GM19372 (cell line): Measurements from ENCODE around the gene TUBGCP6.
"Not testable (repeated sequence)": the region's sequence is repeated elsewhere in the genome, so short reads cannot be mapped to it uniquely, and the experiment has no call there.

Source experiments
- ATAC-seq: cut with Tn5 transposase; IDR thresholded peaks from one replicate; pipeline ENCODE4 v1.9.1; 2021; ENCODE audit warnings: mild to moderate bottlenecking, low read depth, moderate library complexity; ENCODE audit not compliant: unreplicated experiment

The TUBGCP6 gene

DNA sequence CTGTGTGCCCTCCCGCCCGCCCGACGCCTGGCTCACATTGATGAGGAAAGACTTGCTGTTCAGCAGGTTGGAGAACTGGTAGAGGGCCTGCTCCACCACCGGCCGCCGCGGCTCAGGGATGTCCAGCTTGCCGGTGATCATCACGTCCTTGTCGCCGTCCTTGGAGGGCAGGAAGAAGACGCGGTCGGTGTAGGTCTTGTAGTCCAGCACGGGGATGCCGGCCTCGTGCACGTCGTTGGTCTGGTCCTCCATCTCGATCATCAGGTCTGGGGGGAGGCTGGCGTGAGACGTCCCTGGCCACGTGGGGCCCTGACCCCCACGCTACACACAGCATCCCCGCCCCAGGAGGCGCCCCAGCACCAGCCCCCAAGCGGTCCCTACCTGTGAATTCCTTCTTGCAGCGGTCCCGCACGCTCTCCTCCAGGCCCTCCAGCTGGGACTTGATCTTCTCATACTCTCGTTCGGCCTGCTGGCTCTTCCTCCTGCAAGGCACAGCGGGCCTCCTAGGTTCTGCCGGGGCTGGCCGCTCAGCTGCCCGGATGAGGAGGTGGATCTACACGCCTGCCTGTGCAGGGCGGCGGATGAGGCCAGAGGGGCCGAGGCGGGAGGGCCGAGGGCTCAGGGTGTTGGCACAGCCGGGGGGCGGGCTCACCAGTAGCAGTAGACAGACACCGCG, 36.0 kb upstream of the TUBGCP6 start:
- no peak for ATAC-seq

- no peak for ATAC-seq
Observed at GRCh38 chr22:50280022-50280707, 35.3 kb upstream of the TUBGCP6 start.

- ATAC-seq, result no peak
Observed at GRCh38 chr22:50278956-50279619, 34.3 kb upstream of the TUBGCP6 start.

DNA sequence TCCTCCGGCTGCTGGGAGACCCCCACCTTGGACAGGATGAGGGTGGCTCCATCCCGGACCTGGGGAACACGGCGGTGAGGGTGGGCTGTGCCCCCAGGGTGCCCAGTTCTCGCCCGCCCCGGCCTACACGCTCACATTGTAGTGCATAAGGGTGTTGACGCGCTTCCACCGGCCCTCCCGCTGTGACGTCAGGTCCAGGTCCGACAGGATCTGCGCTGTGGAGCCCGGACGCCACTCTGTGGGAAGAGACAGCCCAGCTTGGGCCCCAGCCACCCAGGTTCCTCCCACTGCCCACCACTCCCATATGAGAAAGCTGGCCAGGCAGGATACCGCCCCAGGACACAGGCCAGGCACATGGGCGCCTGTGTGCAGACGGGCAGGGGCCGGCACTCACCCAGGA, 33.6 kb upstream of the TUBGCP6 start:
- ATAC-seq, result no peak

- ATAC-seq, result no peak
Observed at GRCh38 chr22:50277761-50278160, 32.9 kb upstream of the TUBGCP6 start.

DNA sequence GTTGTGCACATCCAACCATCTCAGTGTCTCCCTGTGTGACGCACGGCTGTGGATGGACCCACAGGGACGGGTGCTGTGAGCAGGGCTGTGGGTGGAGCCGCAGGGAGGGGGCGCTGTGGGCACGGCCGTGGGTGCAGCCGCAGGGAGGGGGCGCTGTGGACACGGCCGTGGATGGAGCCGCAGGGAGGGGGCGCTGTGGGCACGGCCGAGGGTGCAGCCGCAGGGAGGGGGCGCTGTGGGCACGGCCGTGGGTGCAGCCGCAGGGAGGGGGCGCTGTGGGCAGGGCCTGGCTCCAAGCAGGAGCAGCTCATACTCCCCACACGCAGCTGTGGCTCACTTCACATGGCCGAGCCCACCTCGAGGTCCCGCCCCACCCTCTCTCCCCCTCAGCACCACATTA, 31.3 kb upstream of the TUBGCP6 start:
- peak; percentile 59 for ATAC-seq

DNA sequence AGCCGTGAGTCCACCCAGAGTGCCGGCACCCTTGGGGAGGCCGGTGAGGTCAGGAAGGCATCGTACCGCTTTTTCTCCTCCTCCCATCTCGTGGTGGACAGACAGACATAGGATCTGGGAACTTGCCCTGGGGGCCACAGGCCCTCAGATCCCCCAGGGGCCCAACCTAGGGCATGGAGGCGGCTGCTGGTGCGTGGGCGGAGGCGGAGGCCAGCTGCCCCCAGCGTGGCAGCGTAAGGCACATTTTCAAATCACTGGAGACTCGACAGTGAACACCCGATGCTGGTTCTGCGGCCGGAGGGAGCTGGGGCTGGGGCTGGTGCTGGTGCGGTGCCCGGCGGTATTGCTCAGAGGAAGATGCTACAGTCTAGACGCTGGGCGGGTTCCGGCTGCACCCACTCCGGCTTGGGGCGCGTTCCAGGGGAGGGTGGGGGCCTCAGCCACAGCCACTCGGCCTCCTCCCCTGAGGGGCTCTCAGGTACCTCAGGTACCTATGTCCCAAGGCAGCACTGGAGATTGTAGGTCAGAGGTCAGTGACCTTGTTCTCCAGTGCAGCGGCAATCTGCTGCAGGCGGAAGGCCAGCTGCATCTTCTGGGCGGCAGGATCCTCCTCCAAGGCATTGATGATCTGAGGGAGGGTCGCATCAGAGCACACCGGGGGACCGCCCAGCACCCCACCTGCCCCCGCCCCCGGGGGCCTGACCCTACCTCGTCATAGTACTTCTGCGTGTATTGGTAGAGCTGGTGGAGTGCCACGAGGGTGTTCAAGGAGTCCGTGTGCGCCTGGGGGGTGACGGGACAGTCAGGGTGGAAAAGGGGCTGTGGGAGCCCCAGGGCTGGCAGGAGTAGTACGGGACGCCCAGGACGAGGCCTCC, 30.6 kb upstream of the TUBGCP6 start:
- ATAC-seq, result no peak

- no peak for ATAC-seq
Observed at GRCh38 chr22:50274771-50275170, 29.9 kb upstream of the TUBGCP6 start.

DNA sequence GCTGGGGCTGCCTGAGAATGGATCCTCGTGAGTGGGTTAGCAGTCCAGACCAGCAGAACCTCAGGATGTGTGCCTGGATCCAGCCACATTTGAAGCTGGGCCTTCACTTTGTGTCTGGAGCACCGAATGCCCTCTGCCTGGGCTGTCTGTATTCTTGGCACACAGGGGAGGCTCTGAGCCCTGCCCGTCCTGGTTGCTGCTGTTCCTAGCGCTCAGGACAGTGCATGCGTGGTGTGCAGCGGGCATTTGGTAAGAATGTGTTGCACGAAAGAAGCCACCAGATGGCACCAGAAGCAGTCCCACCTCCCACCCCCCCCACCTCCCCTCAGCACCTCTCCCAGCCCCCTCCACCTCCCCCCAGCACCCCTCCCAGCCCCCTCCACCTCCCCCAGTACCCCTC, 29.5 kb upstream of the TUBGCP6 start:
- no peak for ATAC-seq

- ATAC-seq, result not testable (repeated sequence)
Observed at GRCh38 chr22:50273781-50274180, 29.0 kb upstream of the TUBGCP6 start.

DNA sequence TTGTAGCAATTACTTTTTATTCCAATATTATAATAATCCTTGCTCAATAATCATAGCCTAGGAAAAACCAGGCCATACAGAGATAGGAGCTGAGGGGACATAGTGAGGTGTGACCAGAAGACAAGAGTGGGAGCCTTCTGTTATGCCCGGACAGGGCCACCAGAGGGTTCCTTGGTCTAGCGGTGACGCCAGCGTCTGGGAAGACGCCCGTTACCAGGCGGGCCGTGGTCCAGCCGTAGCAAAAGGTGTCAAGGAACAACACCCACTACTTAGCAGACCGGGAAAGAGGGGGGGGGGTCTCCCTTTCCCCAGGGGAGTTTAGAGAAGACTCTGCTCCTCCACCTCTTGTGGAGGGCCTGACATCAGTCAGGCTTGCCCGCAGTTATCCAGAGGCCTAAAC, 28.5 kb upstream of the TUBGCP6 start:
- ATAC-seq, result not testable (repeated sequence)

- no peak for ATAC-seq
Observed at GRCh38 chr22:50272044-50272802, 27.4 kb upstream of the TUBGCP6 start.

GRCh38 chr22:50271519-50271970, 26.7 kb upstream of the TUBGCP6 start:
- ATAC-seq, result no peak

GRCh38 chr22:50270666-50271394, 26.0 kb upstream of the TUBGCP6 start:
- no peak for ATAC-seq

- ATAC-seq, result no peak
Observed at GRCh38 chr22:50269970-50270665, 25.3 kb upstream of the TUBGCP6 start, which contains the start of gene MAPK11. TSS of gene MAPK11 (minus strand) at chr22:50270380. CDS start at chr22:50270292, 88 bp downstream.

DNA sequence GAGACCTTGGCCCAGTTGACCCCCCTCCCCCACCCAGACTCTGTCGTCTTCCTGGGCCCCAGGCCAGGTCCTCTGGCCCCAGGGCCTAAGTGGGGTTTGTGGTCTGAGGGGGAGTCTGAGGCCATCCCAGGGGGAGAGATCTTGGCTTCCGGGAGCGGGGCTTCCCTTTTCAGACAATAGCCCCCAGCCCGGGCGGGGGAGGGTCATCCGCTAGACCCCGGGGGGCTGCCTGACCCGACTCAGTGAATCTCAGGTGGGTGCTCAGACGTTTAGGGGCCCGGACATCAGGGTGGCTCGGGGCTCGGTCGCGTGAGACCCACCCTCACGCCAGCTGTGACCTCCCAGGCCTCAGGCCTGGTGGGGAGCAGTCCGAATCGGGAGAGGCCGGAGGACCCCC, 24.7 kb upstream of the TUBGCP6 start:
- no peak for ATAC-seq

GRCh38 chr22:50268655-50269113, 23.9 kb upstream of the TUBGCP6 start:
- no peak for ATAC-seq

DNA sequence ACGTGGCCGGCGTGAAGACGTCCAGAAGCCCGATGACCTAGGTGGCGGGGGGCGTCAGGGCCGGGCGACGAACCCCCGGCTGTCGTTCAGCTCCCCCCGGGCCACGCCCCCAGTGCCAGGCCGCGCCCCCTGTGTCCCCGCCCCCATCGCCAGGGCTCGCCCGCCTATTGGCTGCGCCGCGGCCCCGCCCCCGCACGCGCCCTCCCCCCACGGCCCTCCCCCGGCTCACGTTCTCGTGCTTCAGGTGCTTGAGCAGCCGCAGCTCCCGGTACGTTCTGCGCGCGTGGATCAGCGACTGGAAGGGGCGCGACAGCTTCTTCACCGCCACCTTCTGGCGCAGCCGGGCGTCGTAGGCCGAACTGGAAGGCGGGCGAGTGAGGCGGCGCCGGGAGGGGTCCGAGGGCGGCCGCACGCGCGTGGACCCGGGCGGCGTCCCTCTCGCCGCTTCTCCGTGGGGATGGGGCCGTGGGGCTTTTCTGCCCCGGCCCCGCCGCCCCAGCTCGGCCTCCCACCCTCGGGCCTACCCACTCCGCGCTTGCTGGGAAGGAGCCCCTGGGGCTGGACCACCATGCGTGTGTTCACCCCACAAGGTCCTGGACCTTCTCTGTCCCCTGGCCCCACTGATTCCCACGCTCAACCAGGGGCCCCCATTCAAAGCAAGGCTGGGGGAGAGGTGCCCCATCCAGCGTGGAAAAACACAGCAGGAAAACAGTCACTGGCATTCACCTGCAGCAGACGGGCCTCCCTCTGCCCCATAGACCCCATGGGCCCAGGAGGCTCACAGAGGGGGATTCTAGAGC, 23.0 kb upstream of the TUBGCP6 start:
- no peak for ATAC-seq
